ENCODE data around the gene RASAL2.

GRCh38 chr1:178273707-178274410, 180.0 kb downstream of the RASAL2 start:
- TF ChIP-seq POLR2A (IDR thresholded peaks at IDR 0.05; ENCODE audit: low read length) (no peak), GATA1 (IDR thresholded peaks at IDR 0.05; ENCODE audit: low read depth, low read length) (no peak)

Data from erythroblast (primary cell).